Stimulated activated CD8-positive, alpha-beta memory T cell treated with anti-CD3 and anti-CD28 coated beads, Interleukin-15, amount 100 ng/mL, for 48 hours (primary cell): ENCODE data around the gene PCSK1N.

Source experiments
- DNase-seq, 2 donors: peaks; one replicate each; pipeline ENCODE4 v3.0.0-alpha.2; 2020; ENCODE audit warnings: low read depth in 2 of 2

The PCSK1N gene

DNA sequence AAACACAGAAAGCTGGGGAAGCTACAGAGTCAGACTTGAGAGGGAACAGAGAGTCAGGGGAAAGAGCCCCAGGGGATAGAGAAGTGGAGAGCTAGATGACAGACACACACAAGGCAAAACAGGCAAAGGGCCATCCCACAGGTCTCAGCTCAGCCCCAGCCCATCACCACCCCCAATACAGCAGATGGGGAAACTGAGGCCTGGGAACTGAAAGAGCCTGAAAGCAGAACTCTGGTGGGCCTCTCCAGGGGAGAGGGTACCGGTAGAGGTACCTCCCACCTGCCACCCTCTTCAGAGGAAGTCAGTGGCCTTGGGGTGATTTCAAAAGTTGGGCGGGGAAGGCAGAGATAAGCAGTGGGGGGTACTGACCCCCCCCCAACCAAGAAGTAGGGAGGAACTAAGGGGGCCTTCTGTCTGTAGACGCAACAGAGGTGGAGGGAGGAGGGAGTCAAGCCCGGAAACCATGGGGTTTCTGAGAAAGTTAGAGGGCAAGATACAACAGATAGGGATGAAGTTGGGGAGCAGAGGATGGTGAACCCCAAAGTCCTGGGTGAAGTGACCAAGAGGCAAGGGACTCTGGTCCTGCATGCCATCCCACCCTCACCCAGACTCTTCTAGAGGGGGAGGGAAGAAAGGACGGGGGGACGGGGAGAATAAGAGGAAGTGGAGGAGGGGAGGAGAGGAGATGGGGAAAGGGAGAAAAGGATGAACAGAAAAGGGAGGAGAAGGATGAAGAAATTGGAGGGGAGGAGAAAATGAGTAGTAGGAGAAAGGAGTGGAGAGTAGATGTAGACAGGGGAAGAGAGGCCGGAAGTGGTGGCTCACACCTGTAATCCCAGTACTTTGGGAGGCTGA, 45.8 kb downstream of the PCSK1N start:
- no peak for DNase-seq

GRCh38 chrX:48787505-48788443, 47.6 kb downstream of the PCSK1N start:
- no peak for DNase-seq

DNA sequence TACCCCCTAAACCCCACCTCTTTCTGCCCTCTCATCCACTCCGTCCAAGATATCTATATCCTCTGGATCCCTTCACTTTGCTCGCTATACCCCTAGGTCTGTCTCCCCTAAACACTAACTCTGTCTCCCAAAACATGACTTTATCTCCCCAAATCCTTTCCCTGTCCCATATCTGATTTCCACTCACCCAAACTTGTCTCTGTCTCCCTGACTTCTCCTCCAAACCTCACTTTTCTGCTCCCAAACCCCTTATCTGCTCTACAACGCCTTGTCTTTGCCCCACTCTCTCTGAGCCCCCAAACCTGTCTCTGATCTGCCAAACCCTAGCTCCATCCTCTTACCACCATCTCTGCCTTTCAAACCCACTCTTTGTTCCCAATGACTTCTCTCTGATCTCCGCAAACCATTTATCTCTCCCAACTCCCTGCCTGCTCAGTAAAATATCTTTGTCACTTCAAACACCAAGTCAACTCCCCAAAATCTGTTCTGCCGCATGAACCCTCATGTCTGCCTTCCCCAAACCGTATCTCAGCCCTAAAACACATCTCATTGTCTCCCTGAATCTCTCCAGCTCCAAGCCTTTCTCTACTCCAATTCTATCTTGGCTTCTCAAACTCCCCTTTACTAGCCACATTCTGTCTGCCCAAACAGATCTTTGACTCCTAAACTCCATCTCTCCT, 48.4 kb downstream of the PCSK1N start:
- no peak for DNase-seq

- no peak for DNase-seq
Observed at GRCh38 chrX:48786341-48786800, 49.0 kb downstream of the PCSK1N start, which contains the start of gene GATA1. GATA1 (plus strand) TSS chrX:48786590; CDS start chrX:48791110, 4,520 bp downstream.

DNA sequence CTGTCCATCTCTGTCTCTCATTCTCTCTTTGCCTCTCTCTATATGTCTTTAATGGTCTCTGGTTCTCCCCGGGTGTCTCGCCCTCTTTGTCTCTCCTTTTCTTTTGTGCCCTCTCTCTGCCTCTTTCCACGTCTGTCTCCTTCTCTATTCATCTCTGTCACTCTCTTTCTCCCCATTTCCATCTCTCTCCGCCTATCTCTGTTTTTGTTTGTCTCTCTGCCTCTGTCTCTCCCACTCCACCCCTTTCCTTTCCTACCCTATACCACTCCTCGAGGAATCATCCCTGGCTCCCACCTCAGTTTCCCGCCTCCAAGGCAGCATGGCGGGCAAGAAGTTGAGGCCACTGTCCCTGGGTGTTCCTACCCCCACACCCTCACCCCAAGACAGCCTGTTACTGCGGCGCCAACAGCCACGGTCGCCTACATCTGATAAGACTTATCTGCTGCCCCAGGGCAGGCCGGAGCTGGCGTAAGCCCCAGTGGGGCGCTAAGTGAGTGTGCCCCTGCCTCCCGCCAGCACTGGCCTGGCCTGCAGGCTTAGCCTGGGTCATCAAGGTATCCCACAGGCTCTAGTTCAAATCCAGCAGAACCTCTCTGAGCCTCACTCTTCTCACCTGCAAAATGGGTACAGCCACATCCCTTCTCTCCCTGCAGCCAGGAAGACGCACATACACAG, 49.7 kb downstream of the PCSK1N start:
- DNase-seq = no peak

DNA sequence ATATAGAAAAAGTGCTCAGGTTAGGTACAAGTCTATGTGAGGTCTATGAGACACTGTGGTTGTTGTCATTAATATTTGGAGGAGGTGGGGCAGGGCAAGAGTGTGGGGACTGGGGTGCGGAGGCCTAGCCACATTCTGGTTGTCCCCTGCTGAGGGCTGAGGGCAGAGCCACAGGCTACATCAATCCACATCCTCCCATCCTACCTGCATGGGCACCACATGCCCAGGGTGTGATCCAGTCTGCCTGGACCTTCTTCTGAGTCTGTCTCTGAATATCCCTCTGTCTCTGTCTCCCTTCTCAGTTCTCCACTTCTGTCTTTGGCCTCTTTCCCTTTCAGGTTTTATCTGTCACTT, 50.2 kb downstream of the PCSK1N start:
- no peak for DNase-seq

DNA sequence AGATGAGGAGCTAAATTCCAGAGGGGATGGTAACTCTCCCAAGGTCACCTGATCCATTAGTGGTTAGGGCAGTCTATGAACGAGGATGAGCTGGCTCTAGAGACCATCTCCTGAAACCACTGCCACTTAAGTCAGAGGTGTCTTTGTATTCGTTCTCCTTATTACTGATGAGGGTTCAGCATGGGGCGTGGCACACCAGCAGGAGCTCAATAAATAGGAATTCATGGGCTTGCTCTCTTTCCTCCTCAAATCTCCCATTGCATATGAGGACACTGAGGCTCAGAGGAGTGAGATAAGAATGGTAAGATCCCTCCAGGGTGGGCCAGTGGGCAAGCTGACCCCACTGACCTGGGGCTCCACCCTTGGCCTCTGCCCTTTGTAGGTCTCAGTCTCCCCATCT, 50.7 kb downstream of the PCSK1N start:
- DNase-seq = no peak

DNA sequence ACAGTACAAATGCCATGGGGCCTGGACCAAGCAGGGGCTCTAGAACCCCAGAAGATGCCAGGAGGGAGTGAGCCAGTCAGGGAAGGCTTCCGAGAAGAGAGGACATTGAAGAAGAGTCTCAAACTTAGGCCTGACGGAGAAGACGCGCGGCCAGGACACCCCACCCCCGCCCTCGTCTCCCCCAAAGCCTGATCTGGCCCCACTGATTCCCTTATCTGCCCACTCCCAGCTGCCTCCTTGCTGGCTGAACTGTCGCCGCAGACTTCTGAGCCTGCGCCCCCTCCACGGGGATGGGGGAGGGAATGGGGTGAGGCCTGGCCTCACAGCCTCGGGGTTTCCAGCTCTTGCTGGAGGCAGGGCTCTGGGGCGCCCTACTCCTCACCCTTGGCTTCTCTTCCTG, 52.6 kb downstream of the PCSK1N start:
- no peak for DNase-seq

- no peak for DNase-seq
Observed at GRCh38 chrX:48782216-48782615, 53.2 kb downstream of the PCSK1N start.

GRCh38 chrX:48781705-48782104, 53.7 kb downstream of the PCSK1N start:
- DNase-seq = no peak
